PC-9 (cell line): ENCODE results near the gene RHOBTB1.

Source experiments
- CTCF ChIP-seq: fragments of 200-600 bp; sonication (generic); conservative IDR thresholded peaks from 2 replicates; pipeline ENCODE4 v1.6.1; 2017; ENCODE audit warnings: mixed run types, antibody characterized with exemption, mild to moderate bottlenecking, moderate library complexity
- EZH2 ChIP-seq: fragments of 200-600 bp; sonication (generic); IDR thresholded peaks from 2 replicates; pipeline ENCODE4 v1.8.0; 2017; ENCODE audit warnings: antibody characterized with exemption, low read depth

- TF ChIP-seq EZH2 (no peak), CTCF (peak; percentile 93)
Observed at GRCh38 chr10:60964257-60965235, 20.6 kb upstream of the RHOBTB1 start.
